Measurements from ENCODE around the gene CD79A. TPM values are rescaled to one million over a fixed set of nuclear protein-coding genes. Genes with fewer than 3 reads are reported as not detected.
A peak's percentile ranks its signal among the peaks of the same experiment; 100 is the strongest.
"Not testable (repeated sequence)": the region's sequence is repeated elsewhere in the genome, so short reads cannot be mapped to it uniquely, and the experiment has no call there.

The CD79A gene
- total RNA-seq, 1 donor from 2014 or later: 0.36 TPM

DNA sequence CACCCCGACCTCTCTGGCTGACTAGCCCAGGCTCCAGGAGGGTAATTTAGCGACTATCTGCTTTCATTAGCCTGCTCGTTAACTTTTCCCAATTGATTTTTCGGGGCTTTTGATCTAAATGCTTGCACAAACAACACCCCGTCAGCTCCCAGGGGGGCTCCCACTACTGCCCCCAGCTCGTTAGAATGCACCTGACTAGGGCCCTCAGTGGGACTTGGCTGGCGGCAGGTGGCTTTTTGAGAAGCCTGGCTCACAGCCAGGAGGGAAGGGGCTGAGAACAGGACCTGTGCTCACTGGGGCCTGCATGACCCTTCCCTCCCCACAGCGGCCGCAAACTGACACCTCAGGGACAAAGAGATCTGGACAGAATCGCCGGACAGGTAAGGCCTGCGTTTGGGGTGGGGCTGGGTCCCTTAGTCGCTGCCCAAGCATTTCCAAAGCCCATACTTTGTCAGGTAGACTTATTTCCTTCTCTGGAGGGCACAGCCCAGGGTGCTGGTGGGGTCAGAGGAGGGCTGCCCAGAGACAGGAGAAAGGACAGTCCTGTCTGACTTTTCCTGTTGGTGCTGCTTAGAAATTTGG lies 7.6 kb upstream of the CD79A start:
- TF ChIP-seq, protein P1, sequence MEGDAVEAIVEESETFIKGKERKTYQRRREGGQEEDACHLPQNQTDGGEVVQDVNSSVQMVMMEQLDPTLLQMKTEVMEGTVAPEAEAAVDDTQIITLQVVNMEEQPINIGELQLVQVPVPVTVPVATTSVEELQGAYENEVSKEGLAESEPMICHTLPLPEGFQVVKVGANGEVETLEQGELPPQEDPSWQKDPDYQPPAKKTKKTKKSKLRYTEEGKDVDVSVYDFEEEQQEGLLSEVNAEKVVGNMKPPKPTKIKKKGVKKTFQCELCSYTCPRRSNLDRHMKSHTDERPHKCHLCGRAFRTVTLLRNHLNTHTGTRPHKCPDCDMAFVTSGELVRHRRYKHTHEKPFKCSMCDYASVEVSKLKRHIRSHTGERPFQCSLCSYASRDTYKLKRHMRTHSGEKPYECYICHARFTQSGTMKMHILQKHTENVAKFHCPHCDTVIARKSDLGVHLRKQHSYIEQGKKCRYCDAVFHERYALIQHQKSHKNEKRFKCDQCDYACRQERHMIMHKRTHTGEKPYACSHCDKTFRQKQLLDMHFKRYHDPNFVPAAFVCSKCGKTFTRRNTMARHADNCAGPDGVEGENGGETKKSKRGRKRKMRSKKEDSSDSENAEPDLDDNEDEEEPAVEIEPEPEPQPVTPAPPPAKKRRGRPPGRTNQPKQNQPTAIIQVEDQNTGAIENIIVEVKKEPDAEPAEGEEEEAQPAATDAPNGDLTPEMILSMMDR (IDR thresholded peaks at IDR 0.05; ENCODE audit: unreplicated experiment): no peak
- H3K27ac Mint-ChIP-seq: peak overlapping the region; percentile 95
- DNase-seq (ENCODE audit: low spot score, unreplicated experiment): no peak
- H3K9me3 Mint-ChIP-seq (ENCODE audit: low read depth): no peaks in the 10 kb centered on the region
- H3K4me1 Mint-ChIP-seq (ENCODE audit: low read depth): peaks cover 26% of the 10 kb centered on the region
- peaks cover 26% of the 10 kb centered on the region for H3K36me3 Mint-ChIP-seq (ENCODE audit: insufficient read depth)
- H3K4me3 Mint-ChIP-seq (ENCODE audit: low read depth): peak overlapping the region; percentile 20
- no peaks in the 10 kb centered on the region for H3K27me3 Mint-ChIP-seq

DNA sequence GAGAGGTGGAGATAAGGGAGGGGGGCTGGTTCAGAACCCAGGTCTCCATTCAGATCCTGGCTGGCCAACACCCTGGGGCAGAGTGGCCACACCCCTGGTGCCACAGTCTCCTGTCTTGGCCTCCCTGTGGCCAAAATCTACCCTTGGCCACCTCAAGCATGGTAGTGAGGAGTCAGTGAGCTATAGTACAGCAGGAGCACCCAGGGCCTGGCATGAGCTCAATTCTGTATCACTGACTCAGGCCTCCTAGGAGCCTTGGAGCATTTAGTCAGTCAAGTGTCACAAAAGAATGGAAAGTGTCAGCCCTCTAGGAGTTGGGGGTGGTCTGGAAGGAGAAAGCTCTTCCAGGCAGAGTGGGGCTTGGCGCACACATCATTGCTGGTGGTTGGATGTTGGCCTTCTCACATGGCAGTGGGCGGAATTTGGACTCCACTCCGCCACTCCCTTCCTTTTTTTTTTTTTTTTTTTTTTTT lies 6.6 kb upstream of the CD79A start:
- TF ChIP-seq, protein P1 (IDR thresholded peaks at IDR 0.05; ENCODE audit: unreplicated experiment): no peak
- Mint-ChIP-seq H3K27me3 (no peaks in the 10 kb centered on the region), H3K36me3 (ENCODE audit: insufficient read depth) (peaks cover 21% of the 10 kb centered on the region), H3K27ac (no peak overlapping the region), H3K4me1 (ENCODE audit: low read depth) (peaks cover 26% of the 10 kb centered on the region), H3K4me3 (ENCODE audit: low read depth) (no peak overlapping the region), H3K9me3 (ENCODE audit: low read depth) (no peaks in the 10 kb centered on the region)
- no peak for DNase-seq (ENCODE audit: low spot score, unreplicated experiment)

DNA sequence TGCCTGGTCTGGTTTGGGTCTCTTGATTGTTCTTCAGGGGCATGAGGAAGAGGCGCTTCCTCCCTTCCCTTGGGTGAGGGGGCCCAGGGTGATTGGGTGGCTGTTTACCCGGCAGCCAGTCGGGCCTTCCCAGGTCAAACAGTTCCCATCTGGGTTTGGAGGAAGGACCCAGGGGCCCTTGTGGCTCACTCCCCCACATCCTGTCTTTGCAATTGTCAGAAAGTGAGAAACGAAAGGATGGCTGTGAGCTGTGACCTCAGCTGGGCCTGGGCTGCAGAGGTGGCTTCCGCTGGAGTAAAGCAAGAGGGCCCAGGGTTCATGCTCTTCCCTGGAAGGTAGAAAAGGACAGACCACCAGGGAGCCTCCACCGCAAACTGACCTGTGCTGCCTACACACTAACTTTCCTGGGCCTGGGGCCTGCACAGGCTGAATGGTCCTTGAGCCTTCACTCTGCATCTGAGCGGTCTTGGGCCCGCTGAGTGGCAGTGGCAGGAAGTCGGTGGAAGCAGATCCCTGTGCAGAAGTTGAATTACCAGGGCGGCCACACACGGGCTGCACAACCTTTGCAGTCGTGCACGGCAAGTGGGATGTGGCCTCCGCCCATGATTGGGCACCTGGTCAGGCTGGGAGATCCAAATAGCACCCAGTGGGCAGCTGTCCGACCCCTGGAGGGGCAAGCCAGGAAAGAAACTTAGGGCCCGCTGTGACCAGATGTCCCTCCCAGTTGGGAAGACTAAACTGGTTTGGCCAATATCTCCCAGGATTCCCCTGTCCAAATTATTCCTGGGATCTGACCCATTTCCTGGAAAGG lies 5.3 kb upstream of the CD79A start:
- no peak overlapping the region for H3K4me3 Mint-ChIP-seq (ENCODE audit: low read depth)
- H3K36me3 Mint-ChIP-seq (ENCODE audit: insufficient read depth): peaks cover 17% of the 10 kb centered on the region
- H3K9me3 Mint-ChIP-seq (ENCODE audit: low read depth): no peaks in the 10 kb centered on the region
- H3K4me1 Mint-ChIP-seq (ENCODE audit: low read depth): peaks cover 26% of the 10 kb centered on the region
- H3K27me3 Mint-ChIP-seq: peaks cover 3% of the 10 kb centered on the region
- TF ChIP-seq, protein P1 (IDR thresholded peaks at IDR 0.05; ENCODE audit: unreplicated experiment): no peak
- H3K27ac Mint-ChIP-seq: peak overlapping the region; percentile 49
- no peak for DNase-seq (ENCODE audit: low spot score, unreplicated experiment)

DNA sequence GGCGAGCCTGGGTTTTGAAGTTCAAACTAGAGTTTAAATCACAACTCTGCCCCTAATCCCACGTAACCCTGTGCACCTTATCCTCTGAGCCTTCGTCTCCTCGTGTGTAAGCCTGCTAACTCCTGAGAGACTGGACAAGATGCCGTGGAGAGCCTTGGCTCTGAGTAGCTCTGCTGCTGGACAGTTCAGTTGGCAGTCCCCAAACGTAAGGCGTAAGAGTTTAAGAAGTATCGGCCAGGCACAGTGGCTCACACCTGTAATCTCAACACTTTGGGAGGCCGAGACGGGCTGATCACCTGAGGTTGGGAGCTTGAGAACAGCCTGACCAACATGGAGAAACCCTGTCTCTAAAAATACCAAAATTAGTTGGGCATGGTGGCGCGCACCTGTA lies 4.7 kb upstream of the CD79A start:
- DNase-seq (ENCODE audit: low spot score, unreplicated experiment): no peak
- Mint-ChIP-seq H3K27ac (no peak overlapping the region), H3K36me3 (ENCODE audit: insufficient read depth) (peaks cover 17% of the 10 kb centered on the region), H3K4me1 (ENCODE audit: low read depth) (peaks cover 26% of the 10 kb centered on the region), H3K4me3 (ENCODE audit: low read depth) (no peak overlapping the region), H3K9me3 (ENCODE audit: low read depth) (no peaks in the 10 kb centered on the region), H3K27me3 (peaks cover 3% of the 10 kb centered on the region)
- TF ChIP-seq, protein P1 (IDR thresholded peaks at IDR 0.05; ENCODE audit: unreplicated experiment): no peak

DNA sequence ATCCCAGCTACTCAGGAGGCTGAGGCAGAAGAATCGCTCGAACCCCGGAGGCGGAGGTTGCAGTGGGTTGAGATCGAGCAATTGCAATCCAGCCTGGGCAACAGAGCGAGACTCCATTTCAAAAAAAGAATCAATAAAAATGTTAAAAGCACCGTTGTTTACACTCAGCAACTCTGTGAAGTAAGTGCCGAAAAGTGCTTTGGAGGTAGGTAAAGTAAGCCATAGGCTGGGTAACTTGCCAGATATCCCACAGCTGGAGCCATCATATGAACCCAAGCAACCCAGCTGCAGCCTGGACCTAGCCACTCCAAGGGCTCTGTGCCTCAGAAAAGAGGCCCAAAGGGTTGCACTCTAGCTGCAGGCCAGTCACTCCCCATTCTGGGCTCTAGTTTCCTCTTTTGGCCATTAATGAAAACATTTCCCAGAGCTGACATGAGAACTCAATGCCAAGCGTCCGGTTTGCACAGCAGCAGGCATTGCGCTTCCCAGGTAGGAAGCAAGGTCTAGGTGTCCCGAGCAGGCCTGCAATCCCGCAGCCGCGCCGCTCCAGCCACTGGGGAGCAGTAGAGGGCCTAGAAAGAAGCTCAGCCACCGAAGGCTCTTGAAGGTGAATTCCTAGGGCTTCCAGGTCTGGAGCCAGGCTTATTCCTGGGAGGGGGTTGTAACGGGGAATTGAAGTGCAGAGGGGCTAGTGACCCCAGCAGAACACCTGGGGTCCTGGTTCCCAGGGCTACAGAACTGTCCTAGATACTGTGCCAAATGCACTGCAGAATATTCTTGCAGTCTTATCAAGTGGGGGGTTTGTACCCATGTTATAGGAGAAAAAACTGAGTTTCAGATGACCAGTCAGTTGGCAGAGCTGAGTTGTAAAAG lies 4.1 kb upstream of the CD79A start:
- H3K27me3 Mint-ChIP-seq: peaks cover 3% of the 10 kb centered on the region
- H3K4me1 Mint-ChIP-seq (ENCODE audit: low read depth): peaks cover 22% of the 10 kb centered on the region
- H3K36me3 Mint-ChIP-seq (ENCODE audit: insufficient read depth): peaks cover 14% of the 10 kb centered on the region
- H3K27ac Mint-ChIP-seq: no peak overlapping the region
- peak; percentile 74 for DNase-seq (ENCODE audit: low spot score, unreplicated experiment)
- H3K9me3 Mint-ChIP-seq (ENCODE audit: low read depth): no peaks in the 10 kb centered on the region
- H3K4me3 Mint-ChIP-seq (ENCODE audit: low read depth): no peak overlapping the region
- TF ChIP-seq, protein P1 (IDR thresholded peaks at IDR 0.05; ENCODE audit: unreplicated experiment): peak; percentile 81

DNA sequence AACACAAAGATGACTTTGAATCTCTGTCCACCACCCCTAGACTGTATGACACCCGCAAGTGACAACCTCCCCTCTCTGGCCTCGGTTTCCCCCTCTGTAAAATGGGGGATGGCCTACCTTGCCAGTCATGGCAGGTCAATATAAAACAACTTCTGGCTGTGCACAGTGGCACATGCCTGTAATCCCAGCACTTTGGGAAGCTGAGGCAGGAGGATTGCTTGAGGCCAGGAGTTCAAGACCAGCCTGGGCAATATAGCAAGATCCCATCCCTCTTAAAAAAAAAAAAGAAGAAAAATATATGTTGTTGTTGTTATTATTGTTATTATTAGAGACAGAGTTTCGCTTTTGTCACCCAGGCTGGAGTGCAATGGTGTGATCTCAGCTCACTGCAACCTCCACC lies 1.1 kb upstream of the CD79A start:
- not testable (repeated sequence) for H3K4me1 Mint-ChIP-seq (ENCODE audit: low read depth); H3K27ac Mint-ChIP-seq; H3K36me3 Mint-ChIP-seq (ENCODE audit: insufficient read depth); H3K9me3 Mint-ChIP-seq (ENCODE audit: low read depth); H3K4me3 Mint-ChIP-seq (ENCODE audit: low read depth); DNase-seq (ENCODE audit: low spot score, unreplicated experiment)
- peaks cover 12% of the 10 kb centered on the region for H3K27me3 Mint-ChIP-seq

Measured in progenitor cell of endocrine pancreas (in vitro differentiated cells).